Skin of body (tissue), 2 donors: ENCODE measurements around the gene PRAMEF13. TPM values are rescaled to one million over a fixed set of nuclear protein-coding genes. Genes with fewer than 3 reads are reported as not detected.
"Not testable (repeated sequence)": the region's sequence is repeated elsewhere in the genome, so short reads cannot be mapped to it uniquely, and the experiment has no call there.

Source experiments
- DNase-seq: peaks from one replicate; lab custom pipeline; 2025; lab: John Stamatoyannopoulos, UW
- total RNA-seq: library from RNA; depleted of rRNA; stranded (reverse); fragments of >200 nt; gene quantifications from one replicate; pipeline ENCODE4 v1.2.3, GENCODE V29; 2014

Gene PRAMEF13
- total RNA-seq, 1 donor from 2014 or later: not detected

DNA sequence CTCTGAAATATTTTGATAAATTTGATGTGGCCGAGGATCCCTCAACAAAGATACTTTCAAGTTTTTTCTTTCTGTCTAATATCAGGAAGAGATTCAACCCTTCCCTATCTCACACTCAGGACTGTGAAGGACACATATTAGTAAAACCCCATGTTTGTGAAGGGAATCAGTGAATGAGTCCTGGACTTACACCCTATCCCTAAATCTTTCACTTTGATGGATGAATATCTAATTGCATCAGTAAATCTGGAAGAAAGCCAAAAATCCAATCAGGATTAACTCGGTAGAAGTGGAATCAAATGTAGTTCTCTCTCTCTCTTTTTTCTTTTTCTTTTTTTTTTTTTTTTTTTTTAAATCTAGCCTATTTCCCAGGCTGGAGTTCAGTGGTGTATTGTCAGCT is 29.7 kb downstream of the PRAMEF13 start, which contains the start of gene PRAMEF9:
Gene PRAMEF9, plus strand, starts transcription at position 301 of the 400 bp plus-strand sequence. CDS start 3,433 bp downstream, outside the sequence.
- not testable (repeated sequence) for DNase-seq

DNA sequence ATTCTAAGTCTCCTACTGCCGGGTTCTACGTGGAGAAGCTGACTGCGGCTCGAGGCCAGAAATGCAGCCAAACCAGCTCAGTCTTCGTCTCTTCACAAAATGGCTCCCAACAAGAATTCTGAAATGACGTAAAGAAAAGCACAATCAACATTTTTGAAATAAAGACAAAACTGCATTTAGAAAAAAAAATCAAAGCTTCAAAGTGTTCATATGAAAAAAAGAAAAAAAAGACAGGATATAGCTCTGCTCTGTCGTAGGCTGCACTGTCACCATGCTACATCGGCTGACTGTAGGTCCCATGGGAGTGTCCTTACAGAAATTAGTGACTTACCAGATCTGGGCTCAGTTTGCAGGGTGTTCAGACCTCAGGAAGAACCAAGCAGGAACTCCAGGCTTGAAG is 35.7 kb downstream of the PRAMEF13 start, which contains the start of gene HNRNPCL4:
Gene HNRNPCL4, minus strand, starts transcription at position 101 of the 400 bp plus-strand sequence. CDS start 164 bp downstream, outside the sequence.
- DNase-seq: not testable (repeated sequence)

DNA sequence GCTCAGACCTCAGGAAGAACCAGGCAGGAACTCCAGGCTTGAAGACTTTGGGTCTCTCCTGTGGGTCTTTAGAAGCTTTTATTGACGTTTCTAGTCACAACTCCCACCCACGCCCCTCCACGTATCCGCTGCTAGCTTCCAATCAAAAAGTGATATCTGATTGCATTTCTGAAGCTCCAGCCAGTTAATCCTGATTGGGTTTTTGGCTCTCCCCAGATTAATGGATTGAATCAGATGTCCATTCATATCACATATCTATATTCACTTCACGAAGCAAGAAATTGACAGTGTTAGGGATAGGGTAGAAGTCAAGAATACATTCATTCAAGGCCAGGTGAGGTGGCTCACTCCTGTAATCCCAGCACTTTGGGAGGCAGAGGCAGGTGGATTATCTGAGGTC is 45.3 kb downstream of the PRAMEF13 start, which contains the start of gene PRAMEF26:
Gene PRAMEF26, minus strand, starts transcription at position 101 of the 400 bp plus-strand sequence. CDS start 2,914 bp downstream, outside the sequence.
- not testable (repeated sequence) for DNase-seq

Other genes with a start within 250 kb of the PRAMEF13 start
- gene PRAMEF27, start 144.8 kb downstream of the PRAMEF13 start, total RNA-seq: not detected
- not detected for gene HNRNPCL3, start 140.6 kb downstream of the PRAMEF13 start, total RNA-seq
- not detected for gene PRAMEF25, start 130.6 kb downstream of the PRAMEF13 start, total RNA-seq
- gene HNRNPCL2, start 84.6 kb downstream of the PRAMEF13 start, total RNA-seq: not detected
- gene PRAMEF26, start 45.4 kb downstream of the PRAMEF13 start, total RNA-seq: not detected
- not detected for gene HNRNPCL4, start 35.8 kb downstream of the PRAMEF13 start, total RNA-seq
- not detected for gene PRAMEF9, start 29.6 kb downstream of the PRAMEF13 start, total RNA-seq
- gene PRAMEF18, start 24.7 kb upstream of the PRAMEF13 start, total RNA-seq: not detected
- not detected for gene PRAMEF5, start 52.8 kb upstream of the PRAMEF13 start, total RNA-seq
- not detected for gene PRAMEF8, start 83.7 kb upstream of the PRAMEF13 start, total RNA-seq
- not detected for gene PRAMEF33, start 102.1 kb upstream of the PRAMEF13 start, total RNA-seq
- gene PRAMEF15, start 114.2 kb upstream of the PRAMEF13 start, total RNA-seq: not detected
- gene PRAMEF14, start 145.7 kb upstream of the PRAMEF13 start, total RNA-seq: not detected
- gene PRAMEF19, start 170.5 kb upstream of the PRAMEF13 start, total RNA-seq: not detected
- gene PRAMEF17, start 188.2 kb upstream of the PRAMEF13 start, total RNA-seq: not detected
- not detected for gene PRAMEF20, start 209.0 kb upstream of the PRAMEF13 start, total RNA-seq